ENCODE data around the gene KDM6B.

Gene KDM6B

DNA sequence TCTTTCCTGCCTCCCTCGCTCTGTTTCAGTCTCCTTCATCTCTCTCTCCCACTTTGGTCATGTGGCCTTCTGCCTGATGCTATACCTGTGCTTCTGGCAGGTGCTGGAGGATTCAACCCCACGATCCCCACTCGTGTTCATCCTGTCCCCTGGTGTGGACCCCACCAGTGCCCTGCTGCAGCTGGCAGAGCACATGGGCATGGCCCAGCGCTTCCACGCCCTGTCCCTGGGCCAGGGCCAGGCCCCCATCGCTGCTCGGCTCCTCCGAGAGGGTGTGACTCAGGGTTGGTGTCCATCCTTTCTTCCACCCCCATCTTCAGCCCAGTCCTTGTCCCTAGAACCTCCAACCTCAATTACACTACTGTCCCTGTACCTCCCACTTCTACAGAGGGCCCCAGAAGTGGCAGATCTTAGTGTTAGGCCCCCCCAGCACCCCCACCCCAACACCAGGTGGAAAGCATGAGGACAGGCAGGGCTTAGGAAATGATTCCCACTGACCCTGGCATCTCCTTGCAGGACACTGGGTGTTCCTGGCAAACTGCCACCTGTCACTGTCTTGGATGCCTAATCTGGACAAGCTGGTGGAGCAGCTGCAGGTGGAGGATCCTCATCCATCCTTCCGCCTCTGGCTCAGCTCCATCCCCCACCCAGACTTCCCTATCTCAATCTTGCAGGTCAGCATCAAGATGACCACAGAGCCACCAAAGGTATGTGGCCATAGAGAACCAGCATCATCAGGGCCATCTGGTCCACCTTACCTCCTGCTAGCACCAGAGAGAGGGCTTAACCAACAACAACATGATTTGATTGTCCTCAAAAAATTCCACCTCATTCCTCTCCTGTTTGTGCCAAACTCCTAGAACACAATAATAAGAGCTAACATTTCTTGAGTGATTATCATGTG, 9.7 kb upstream of the KDM6B start:
- DNase-seq, result no peak

DNA sequence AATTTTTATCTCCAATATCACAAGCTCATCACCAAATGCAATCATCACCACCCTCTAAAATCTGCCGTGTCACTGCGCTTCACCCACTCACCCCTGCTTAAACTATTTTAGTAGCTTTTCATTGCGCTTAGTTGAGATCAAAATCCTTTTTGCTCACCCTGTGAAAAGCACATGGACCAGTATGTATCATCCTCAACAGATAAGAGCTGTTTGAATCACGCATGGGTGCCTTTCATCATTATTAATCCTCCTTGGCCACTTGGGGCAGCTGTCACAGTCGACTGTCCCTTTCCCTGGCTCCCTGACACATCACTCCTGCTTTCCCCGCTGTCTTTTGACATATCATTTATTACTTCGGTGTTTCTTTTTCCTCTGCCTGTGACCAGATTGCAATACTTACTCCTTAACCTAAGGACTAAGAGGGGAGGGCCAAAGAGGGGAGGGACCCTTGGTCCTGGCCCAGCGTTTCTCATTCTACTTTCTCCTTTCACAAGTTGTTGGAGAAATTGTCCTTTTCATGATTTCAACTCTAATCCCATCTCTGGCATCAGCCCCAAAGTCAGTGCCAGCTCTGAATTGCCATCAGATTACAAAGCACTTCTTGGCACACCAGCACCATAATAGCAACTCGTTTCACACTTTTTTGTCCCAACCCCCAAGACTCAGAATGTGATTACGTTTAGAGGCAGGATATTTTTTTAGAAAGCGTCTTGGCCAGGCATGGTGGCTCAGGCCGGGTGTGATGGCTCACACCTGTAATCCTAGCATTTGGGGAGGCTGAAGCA, 8.6 kb upstream of the KDM6B start:
- DNase-seq, result no peak

DNA sequence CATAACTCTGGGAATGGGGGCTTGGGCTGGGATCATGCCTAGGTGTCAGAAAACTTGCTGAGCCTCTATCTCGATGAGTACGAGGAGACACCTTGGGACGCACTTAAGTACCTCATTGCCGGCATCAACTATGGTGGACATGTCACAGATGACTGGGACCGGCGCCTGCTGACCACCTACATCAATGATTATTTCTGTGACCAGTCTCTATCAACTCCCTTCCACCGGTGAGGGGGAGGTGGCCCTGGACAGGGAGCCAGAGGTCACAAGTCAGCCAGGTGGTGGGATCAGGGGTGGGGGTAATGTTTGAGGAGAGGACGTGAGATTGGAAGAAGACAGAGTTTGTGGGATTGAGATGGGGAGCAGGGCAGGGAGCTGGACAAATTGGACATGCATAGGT, 3.4 kb upstream of the KDM6B start:
- no peak for DNase-seq

DNA sequence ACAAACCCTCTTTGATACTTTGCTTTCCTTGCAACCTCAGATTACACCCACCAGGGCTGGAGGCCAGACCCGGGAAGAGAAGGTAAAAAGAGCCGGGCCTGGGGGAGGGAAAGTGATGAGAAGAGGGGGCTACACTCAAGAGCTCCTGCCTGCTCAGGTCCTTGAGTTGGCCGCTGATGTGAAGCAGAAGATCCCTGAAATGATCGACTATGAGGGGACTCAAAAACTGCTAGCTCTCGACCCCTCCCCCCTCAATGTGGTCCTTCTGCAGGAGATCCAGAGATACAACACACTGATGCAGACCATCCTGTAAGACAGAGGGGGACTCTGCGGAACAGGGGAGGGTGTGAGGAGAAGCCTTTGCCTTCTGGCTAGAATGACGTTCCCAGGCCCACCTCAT, 2.8 kb upstream of the KDM6B start:
- DNase-seq, result no peak

DNA sequence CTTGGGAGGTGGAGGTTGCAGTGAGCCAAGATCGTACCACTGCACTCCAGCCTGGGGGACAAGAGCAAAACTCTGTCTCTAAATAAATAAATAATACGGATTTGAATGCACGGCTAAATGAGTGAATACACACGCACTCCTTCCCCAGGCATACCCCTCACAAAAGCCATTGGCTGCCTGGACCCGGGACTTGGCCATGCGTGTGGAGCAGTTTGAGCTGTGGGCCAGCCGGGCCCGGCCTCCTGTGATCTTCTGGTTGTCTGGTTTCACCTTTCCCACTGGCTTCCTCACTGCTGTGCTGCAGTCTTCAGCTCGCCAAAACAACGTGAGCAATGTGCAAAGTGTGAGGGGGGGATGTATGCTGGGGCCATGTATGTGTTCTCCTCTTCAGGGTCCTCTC, 1.6 kb upstream of the KDM6B start:
- DNase-seq, result no peak

DNA sequence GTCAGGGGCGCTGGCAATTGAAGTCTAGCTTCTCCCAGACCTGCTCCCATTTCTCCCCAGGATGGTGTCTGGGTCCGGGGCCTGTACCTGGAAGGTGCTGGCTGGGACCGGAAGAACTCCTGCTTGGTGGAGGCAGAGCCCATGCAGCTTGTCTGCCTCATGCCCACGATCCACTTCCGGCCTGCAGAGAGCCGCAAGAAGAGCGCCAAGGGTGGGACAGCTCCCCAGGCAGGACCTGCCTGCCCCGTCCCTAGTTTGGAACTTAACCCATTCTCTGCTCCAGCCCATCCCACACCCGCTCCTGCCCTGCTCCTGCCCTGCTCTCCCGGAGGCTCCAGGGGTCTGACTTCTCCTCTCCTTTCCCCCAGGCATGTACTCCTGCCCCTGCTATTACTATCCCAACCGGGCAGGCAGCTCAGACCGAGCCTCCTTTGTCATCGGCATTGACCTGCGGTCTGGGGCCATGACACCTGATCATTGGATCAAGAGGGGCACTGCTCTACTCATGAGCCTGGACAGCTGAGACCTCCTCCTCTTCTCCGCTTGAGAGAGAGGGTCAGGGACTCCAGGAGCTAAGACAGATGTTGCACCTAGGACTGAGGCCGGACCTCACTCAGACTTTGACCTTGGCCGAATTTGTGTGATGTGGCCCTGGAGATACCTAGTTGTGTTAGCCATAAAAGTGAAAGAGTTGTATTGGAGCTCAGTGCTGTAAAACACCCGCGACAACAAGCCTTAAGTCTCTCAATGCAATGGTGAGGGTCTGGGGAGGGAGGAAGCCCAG, 814 bp upstream of the KDM6B start:
- no peak for DNase-seq

DNA sequence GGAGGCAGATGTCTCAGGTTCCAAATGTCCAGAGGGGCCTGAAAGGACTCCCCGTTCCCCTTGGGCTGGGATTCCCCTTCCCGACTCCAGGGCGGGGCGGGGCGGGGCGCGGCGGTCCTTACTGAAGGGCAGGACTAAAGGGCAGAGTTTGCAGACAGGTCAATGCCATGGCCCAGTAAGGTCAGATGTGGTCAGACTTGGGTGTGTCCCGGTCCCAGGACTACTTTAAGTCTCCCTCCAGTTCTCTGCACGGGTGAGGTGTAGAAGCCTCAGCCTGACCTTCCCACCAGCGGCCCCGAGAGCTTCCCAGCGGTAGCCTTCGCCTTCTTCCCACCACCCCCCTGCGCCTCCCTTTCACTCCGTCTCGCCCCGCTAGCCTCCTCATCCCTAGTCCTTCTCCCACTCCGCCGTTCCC, 532 bp downstream of the KDM6B start:
- DNase-seq, result peak; percentile 41

DNA sequence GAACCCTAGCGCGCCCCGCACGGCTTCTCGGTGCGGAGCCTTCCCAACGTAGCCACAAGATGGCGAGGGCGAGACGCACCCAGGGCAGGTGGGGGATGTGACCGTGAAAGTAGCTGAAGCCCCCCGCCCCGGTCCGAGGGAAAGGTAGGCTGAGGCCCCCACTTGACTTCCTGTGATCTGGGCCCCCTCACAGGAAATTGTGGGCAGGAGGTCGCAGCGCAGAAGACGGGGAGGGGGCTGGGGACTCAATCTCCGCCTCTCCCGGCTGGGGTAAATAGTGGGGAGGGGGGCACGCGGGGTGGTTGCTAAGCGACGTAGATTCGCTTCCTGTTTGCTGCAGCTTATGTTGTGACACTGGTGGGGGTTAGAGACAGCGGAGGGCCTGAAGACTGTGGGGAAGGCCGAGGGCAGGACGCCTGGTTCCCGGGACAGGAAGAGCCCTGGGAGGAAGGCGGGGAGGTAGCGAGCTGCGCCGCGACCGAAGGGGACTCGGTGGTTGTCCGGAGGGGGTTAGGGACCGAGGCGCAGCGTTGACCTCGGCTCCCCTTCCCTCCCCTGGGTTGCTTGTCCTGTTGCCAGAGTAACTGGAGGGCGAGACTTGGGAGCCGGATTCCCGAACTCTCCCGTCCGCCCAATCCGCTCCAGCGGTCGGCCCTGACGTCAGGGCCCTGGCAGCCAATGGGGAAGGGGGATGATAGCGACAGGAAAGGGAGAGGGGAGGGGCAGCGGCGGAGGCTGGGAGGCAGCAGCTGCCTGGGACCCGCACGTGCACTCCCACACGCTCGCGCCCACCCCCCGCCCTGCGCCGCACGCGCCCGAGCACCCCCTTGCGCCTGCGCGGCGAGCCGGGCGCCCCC, 1.2 kb downstream of the KDM6B start:
- DNase-seq, result peak; percentile 77

DNA sequence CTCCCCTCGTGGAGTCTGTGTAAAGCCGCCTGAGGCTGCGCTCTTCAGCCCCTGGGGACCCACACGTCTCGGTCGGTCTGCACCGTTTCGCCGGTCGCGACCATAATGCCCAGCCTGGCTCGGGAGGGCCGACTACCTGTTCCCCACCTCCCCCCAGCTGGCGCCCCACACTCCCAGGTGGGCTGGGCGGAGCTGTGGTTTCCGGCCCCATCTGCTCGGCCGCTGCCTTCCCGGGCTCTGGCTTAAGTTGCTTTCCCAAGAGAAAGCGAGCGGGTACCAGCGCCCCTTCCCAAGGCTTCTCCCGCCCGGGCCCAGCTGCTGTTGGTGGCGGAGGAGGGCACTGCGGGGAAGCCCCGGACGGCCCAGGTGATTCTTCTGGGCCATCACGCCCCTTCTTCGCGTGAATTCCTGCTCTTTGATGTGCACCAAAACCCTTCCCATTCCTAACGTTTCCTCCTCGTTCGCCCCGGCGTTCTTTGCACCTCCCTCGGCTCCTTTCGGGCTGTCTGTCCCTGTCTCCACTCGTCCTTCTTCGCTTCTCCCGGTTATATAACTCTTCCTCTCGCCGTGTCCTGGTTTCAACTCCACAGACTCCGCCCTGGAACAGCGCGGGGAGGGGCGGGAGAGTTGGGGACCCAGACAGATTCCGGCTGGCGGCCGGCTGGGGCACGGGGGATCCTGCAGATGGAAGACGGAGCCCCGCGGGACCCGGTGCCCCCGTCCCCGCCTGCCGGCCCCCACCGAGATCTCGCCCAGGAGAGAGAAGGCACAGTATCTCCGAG, 2.0 kb downstream of the KDM6B start:
- DNase-seq, result no peak

DNA sequence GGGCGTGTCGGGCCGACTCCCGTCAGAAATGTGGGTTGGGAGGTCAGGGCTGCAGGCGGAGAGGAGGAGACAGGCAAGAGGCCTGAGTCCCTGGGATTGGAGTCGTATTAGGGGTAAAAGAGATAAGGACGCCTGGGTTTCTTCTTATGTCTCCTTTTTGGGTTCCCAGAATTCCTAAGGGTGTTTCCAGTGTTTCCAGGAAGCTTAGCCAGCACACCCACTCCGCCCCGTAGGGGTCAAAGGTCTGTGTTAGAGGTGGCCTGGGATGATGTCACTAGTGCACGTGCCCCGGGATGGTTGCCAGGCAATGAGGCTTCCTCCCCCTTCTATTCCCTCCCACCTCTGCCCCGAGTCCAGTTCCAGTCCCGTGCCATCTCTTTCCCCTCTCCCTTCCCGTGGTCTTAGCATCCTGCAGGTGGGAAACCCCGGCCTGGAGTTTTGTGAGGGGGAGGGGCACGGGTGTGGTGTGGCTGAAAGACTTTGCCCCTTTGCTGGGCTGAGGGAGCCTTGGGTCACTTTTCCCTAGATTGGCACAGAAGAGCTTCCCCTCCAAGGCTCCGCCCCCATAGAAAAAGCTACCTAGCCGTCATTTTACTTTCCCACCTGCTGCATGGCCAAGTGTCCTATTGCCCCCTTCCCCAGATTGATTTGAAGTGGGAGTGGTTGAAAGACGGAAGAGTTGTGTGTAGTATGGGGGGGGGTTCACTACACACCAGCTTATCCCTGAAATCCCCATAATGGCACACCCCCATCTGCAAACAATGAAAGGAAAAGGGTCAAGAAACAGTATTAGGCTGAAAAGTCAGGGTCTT, 2.8 kb downstream of the KDM6B start:
- peak; percentile 44 for DNase-seq

DNA sequence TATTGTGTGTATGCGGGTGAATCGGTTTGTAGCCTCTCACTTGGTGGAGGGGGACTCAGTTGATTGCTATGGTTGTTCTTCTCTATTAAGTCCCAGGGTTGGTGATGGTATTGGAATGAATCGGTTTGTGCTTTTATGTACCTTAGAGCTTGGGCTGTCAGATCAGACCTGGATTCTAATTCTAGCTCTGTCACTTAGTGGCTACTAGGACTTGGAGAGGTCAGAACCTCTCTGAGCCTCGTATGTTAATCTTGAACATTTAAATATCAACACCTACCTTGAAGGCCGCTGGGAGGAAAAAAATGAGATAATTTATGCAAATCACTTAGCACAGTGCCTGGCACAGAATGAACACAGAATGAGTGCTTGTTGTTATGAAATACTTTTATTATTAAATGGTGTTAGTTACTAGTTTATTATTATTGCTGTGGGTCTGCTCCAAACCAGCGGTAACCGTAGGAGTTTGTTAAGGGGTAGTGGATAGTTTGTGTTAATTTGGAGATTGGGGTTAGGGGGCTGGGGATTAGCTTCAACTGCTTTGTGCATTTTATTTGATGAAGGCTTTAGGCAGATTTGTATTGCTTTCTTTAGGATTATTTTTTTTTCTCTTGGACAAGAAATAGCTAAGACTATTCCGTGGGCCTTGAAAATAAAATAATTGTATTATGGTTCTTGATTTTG, 3.5 kb downstream of the KDM6B start:
- no peak for DNase-seq

DNA sequence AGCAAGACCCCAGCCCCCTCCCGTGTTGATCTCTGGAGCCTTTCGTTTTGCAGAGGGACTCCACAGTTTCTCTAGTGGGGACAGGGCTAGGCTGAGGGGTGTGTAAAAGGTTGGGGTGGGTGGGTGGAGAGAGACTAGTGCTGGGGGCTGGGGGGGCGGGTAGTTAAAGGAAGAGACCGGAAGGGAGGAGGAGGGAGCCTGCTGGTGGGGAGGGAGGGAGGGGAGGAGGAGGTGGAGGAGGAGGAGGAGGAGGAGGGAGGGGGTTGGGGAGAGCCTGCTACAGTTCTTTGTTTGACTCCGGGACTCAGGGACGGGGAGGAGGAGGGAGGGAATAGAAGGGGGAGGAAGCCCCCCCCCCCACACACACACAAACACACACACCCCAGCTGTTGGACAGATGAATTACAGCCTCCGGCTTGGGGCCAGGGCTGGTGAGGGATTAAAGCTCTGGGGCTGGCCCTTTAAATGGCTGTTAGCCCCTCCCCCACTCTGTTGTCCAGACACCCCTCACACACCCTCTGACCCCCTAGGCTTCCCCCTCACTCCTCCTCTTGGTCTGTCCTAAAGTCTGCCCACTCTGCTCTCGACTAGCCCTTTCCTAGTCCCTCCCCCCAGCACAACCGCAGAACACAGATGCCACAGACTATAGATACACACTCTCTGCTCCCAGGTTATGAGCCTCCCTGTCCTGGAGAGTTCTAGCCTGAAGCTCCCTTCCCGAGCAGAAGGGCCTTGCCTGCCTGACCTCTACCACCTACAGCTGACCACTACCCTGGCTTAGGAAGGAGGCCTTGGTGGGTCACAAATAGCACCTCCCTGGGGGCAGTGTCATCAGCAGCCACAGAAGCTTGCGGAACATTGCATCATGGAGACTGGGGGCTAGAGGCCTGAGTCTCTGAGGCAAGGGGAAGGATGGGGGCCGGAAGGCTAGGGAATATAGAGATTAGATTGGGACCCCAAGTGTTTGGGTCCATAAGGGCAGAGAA, 4.4 kb downstream of the KDM6B start:
- no peak for DNase-seq

DNA sequence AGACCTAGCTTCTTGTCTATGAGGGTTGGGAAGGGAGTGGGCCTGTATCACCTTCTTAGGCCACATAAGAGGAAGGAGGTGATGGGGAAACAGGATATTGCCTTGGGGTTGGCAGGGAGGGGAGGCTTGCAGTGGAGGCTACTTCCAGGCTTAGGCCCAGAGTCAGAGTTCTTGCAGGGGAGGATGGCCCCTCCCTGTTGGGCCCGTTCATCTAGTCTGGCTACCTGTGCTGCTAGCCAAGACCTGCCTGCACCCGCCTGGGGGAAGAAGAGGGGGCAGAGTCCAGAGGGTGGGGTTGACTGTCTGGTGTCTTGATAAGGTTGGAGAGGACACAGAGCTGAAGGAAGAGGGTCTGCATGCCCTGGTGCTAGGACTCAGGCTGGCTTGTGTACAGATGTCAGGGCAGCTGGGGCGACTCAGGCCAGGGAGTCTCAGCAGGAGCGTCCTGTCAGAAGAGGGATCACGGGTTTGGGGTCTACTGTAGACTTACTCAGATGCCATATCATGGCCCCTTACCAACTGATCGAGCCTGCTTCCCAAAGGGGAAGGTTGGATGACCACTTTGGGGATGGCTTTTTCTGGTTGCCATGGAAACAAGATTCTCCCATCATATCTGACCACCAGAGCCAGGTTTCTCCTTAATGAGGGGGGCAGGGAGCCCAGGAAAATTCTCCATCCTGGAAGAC, 5.3 kb downstream of the KDM6B start:
- no peak for DNase-seq

DNA sequence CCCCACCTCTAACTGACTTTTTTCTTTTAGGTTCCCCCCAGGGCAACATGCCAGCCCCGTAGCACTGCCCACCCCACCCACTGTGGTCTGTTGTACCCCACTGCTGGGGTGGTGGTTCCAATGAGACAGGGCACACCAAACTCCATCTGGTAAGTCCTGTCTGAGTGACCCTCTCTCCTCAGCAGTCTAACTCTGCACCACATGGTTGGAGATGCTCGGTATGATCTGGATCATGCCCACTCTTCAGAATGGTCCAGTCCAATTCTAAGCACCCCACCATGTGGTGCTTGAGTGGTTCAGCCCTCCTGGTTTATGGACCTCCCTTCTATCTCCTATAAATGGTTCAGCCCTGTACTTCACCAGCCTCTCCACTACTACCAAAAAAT, 5.9 kb downstream of the KDM6B start:
- no peak for DNase-seq

DNA sequence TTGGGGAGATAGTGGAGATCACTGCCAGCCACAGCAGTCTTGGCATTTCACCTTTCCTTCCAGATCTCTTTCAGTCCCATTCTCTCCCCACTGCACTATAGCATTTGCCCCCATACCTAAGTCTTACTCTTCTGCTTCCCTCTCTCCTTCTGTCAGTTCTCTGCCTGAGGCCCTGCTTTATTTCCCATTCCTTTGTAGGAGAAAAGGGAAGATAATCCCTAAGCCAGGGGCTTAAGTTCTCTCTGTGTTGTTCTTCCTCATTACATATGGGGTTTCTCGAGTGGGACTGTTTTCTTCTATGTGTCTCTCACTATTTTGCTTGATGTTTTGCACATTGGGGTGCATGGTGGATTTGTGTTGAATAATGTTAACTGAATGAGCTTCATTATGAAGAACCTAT, 6.4 kb downstream of the KDM6B start:
- DNase-seq, result no peak

DNA sequence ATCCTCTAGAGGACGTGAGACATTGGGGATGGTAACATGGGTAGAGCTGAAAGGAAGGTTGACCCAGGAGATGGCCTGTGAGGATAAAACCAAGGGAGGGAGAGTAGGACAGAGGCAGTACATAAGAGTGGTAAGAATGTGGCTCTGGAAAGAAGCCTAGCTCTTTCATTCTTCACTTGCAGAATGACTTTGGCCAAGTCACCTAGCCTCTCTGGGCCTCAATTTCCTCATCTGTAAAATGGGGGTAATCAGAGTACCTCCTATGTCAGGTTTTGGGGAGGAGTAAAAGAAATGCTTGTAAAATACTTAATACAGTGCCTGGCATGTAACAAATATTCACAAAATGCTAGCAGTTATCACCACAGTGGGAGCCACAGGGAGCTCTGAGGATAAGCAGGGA, 6.9 kb downstream of the KDM6B start:
- no peak for DNase-seq

DNA sequence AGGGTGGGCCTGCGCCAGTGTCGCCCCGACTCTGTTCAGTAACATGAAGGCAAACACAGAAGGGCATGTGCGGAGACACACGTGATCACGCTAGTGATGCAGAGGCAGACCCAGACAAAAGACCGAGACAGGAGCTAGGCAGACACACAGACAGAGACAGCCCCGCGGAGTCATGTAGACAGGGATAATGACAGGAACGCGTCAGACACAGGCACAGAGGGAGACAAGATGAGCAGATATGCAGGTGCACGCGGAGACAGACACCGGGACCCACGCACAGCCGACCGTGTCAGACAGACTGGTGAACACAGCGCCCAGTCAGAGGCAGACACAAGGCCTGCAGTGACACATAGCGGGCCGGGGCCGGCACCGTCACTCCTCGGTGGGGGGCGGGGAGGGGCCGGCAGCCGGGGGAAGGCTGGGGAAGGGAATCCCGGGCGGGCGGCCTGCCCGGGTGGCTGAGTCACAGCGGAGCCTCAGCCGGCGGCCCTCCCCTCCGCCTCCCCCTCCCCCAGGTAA, 7.4 kb downstream of the KDM6B start:
- DNase-seq, result peak; percentile 95

DNA sequence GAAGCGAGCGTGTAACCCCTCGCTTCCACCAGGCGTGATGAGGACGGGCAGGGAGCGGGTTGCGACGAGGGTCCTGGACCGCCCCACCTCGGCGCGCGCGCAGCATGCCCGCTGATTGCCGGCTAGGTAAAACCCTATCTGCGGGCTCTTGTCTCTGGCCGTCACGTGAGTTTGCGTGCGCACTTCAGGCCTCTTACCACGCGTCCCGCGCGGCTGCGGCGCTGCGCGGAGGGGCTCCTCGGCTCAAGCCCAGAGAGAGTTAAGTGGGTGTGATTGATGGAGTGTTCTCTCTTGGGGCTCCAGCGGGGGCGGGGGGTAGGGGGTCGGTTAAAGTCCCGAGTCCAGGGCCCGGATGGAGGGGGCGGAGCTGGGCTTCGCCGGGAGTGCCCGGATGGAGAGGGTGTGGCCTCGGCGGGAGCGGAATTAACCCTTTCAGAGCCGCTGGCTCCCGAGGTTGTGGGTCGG, 7.9 kb downstream of the KDM6B start:
- DNase-seq, result peak; percentile 77
